Karpas-422 (cell line): Measurements from ENCODE around the gene TMC6. TPM values are rescaled to one million over a fixed set of nuclear protein-coding genes. Genes with fewer than 3 reads are reported as not detected.

Experiments
- DNase-seq: peaks from one replicate; pipeline ENCODE4 v3.0.0-alpha.2; 2015
- H2AFZ ChIP-seq: fragments of 200-600 bp; sonication (generic); 2 replicates; pipeline ENCODE4 v1.6.1; 2014; ENCODE audit warnings: antibody characterized with exemption, low read length, mixed read lengths
- H3K27ac ChIP-seq: fragments of 200-600 bp; sonication (generic); 2 replicates; pipeline ENCODE4 v1.5.1; 2014; ENCODE audit warnings: mild to moderate bottlenecking, low read length, moderate library complexity
- H3K27me3 ChIP-seq: fragments of 200-600 bp; sonication (generic); 2 replicates; pipeline ENCODE4 v1.6.1; 2014; ENCODE audit warnings: low read length, mixed read lengths
- H3K36me3 ChIP-seq: fragments of 200-600 bp; sonication (generic); 2 replicates; pipeline ENCODE4 v1.6.1; 2014; ENCODE audit warnings: low read length, mixed read lengths; ENCODE audit not compliant: insufficient read depth
- H3K4me1 ChIP-seq: fragments of 200-600 bp; sonication (generic); 2 replicates; pipeline ENCODE4 v1.6.1; 2014; ENCODE audit warnings: mild to moderate bottlenecking, low read length, mixed read lengths
- H3K4me2 ChIP-seq: fragments of 200-600 bp; sonication (generic); 2 replicates; pipeline ENCODE4 v1.6.1; 2014; ENCODE audit warnings: low read length, low read depth, mild to moderate bottlenecking; ENCODE audit not compliant: poor library complexity, severe bottlenecking
- H3K4me3 ChIP-seq: fragments of 200-600 bp; sonication (generic); 2 replicates; pipeline ENCODE4 v1.5.1; 2014; ENCODE audit warnings: mild to moderate bottlenecking, antibody characterized with exemption, low read length, mixed read lengths
- H3K79me2 ChIP-seq: fragments of 200-600 bp; sonication (generic); 2 replicates; pipeline ENCODE4 v1.6.1; 2014; ENCODE audit warnings: mild to moderate bottlenecking, low read length, mixed read lengths
- H3K9ac ChIP-seq: fragments of 200-600 bp; sonication (generic); 2 replicates; pipeline ENCODE4 v1.6.0; 2014; ENCODE audit warnings: low read length
- H3K9me2 ChIP-seq: fragments of 200-600 bp; sonication (generic), shearing (Covaris generic); replicated peaks from 2 replicates; pipeline ENCODE4 v1.6.0; 2014; ENCODE audit warnings: mild to moderate bottlenecking, low read length, moderate library complexity; ENCODE audit not compliant: insufficient read depth
- H3K9me3 ChIP-seq: fragments of 300-700, 200-600 bp; sonication (generic); 2 replicates; pipeline ENCODE4 v1.6.1; 2014; ENCODE audit warnings: low read length, mixed read lengths
- H4K20me1 ChIP-seq: fragments of 200-600 bp; sonication (generic); 2 replicates; pipeline ENCODE4 v1.6.1; 2014; ENCODE audit warnings: mild to moderate bottlenecking, antibody characterized with exemption, low read length, low read depth; ENCODE audit not compliant: insufficient read depth
- total RNA-seq: library from RNA; depleted of rRNA; stranded (reverse); fragments of >200 nt; shearing (Covaris generic); gene quantifications from 2 replicates; pipeline ENCODE4 v1.2.3, GENCODE V29; 2014; ENCODE audit warnings: low replicate concordance

TMC6 gene
- total RNA-seq, 1 experiment from 2014 or later: 70.7 TPM

GRCh38 chr17:78127239-78127887, 1.2 kb downstream of the TMC6 start:
- Histone ChIP-seq H2AFZ (no peak overlapping the region), H3K79me2 (peaks cover 56% of the 10 kb centered on the region), H3K4me2 (peak overlapping the region; percentile 98)

DNA sequence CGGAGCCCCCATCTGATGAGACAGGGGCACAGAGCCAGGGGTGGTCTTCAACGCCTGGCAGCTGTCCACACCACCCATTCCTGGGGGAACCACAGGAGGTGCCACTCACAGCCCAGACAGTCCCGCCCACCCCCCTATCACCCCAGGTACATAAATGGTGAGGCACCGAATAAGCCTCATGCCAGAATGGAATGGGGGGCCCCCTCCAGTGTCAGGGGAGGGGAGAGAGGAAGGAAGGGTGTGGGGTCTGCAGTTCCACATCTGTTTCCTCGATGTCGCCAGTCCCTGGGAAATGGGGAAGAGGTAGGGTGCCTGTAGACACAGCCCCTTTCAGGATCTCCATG, 1.7 kb downstream of the TMC6 start:
- Histone ChIP-seq H4K20me1 (peaks cover 6% of the 10 kb centered on the region; the same call in 1 of the 2 replicates), H3K4me3 (peak overlapping the region; percentile 88), H3K9me2 (no peaks in the 10 kb centered on the region), H3K9me3 (no peaks in the 10 kb centered on the region), H3K4me2 (peak overlapping the region; percentile 98), H3K9ac (peak overlapping the region; percentile 96), H3K27ac (peak overlapping the region; percentile 92), H3K4me1 (peaks cover 72% of the 10 kb centered on the region), H2AFZ (no peak overlapping the region), H3K79me2 (peaks cover 55% of the 10 kb centered on the region), H3K36me3 (peaks cover 15% of the 10 kb centered on the region), H3K27me3 (no peaks in the 10 kb centered on the region)
- peak; percentile 68 for DNase-seq

More at GRCh38 chr17:78127239-78127887, 1.2 kb downstream of the TMC6 start:
- peak; percentile 93 for DNase-seq
- Histone ChIP-seq H3K9me2 (no peaks in the 10 kb centered on the region), H3K9ac (peak overlapping the region; percentile 96), H3K36me3 (peaks cover 13% of the 10 kb centered on the region), H4K20me1 (peaks cover 6% of the 10 kb centered on the region; the same call in 1 of the 2 replicates), H3K27me3 (no peaks in the 10 kb centered on the region), H3K27ac (peak overlapping the region; percentile 92), H3K4me1 (peaks cover 76% of the 10 kb centered on the region), H3K9me3 (no peaks in the 10 kb centered on the region), H3K4me3 (peak overlapping the region; percentile 88)

GRCh38 chr17:78125976-78126894, 2.3 kb downstream of the TMC6 start:
- peaks cover 72% of the 10 kb centered on the region for H3K4me1 ChIP-seq
- peak overlapping the region; percentile 96 for H3K9ac ChIP-seq
- peaks cover 49% of the 10 kb centered on the region for H3K79me2 ChIP-seq
- H3K9me2 ChIP-seq: no peaks in the 10 kb centered on the region
- peak overlapping the region; percentile 92 for H3K27ac ChIP-seq
- H4K20me1 ChIP-seq: peaks cover 6% of the 10 kb centered on the region; the same call in 1 of the 2 replicates
- no peaks in the 10 kb centered on the region for H3K27me3 ChIP-seq
- peak overlapping the region; percentile 88 for H3K4me3 ChIP-seq
- H2AFZ ChIP-seq: no peak overlapping the region
- H3K36me3 ChIP-seq: peaks cover 15% of the 10 kb centered on the region
- DNase-seq: peak; percentile 79
- peak overlapping the region; percentile 98 for H3K4me2 ChIP-seq
- H3K9me3 ChIP-seq: no peaks in the 10 kb centered on the region

GRCh38 chr17:78125138-78125913, 3.2 kb downstream of the TMC6 start:
- Histone ChIP-seq H3K4me3 (peak overlapping the region; percentile 88), H3K27ac (peak overlapping the region; percentile 92), H3K9me2 (no peaks in the 10 kb centered on the region), H3K9ac (peak overlapping the region; percentile 96), H4K20me1 (peaks cover 6% of the 10 kb centered on the region; the same call in 1 of the 2 replicates), H3K27me3 (no peaks in the 10 kb centered on the region), H3K4me1 (peaks cover 64% of the 10 kb centered on the region), H3K36me3 (peaks cover 15% of the 10 kb centered on the region), H3K79me2 (peaks cover 43% of the 10 kb centered on the region), H3K4me2 (peak overlapping the region; percentile 98), H2AFZ (no peak overlapping the region), H3K9me3 (no peaks in the 10 kb centered on the region)
- peak; percentile 87 for DNase-seq

DNA sequence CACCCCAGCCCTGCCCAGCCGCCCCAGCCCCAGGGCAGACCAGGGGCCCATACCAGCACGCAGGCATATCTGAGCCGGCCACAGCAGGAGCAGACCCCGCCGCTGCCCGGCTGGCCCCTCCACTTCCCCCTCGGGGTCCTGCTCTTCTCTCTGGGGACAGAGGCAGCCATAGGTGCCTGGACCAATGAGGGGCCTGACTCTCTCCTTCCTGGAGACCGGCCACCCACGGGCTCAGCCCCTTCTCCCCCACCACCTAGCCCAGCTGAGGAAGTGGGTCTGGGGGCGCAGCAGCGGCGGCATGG, 3.8 kb downstream of the TMC6 start:
- peak overlapping the region; percentile 96 for H3K9ac ChIP-seq
- peak overlapping the region; percentile 92 for H3K27ac ChIP-seq
- H3K4me1 ChIP-seq: peaks cover 58% of the 10 kb centered on the region
- DNase-seq: no peak
- H3K9me3 ChIP-seq: no peaks in the 10 kb centered on the region
- H3K4me3 ChIP-seq: peak overlapping the region; percentile 88
- peaks cover 43% of the 10 kb centered on the region for H3K79me2 ChIP-seq
- no peaks in the 10 kb centered on the region for H3K27me3 ChIP-seq
- peaks cover 15% of the 10 kb centered on the region for H3K36me3 ChIP-seq
- H4K20me1 ChIP-seq: peaks cover 6% of the 10 kb centered on the region; the same call in 1 of the 2 replicates
- H2AFZ ChIP-seq: no peak overlapping the region
- H3K9me2 ChIP-seq: no peaks in the 10 kb centered on the region
- H3K4me2 ChIP-seq: peak overlapping the region; percentile 98

DNA sequence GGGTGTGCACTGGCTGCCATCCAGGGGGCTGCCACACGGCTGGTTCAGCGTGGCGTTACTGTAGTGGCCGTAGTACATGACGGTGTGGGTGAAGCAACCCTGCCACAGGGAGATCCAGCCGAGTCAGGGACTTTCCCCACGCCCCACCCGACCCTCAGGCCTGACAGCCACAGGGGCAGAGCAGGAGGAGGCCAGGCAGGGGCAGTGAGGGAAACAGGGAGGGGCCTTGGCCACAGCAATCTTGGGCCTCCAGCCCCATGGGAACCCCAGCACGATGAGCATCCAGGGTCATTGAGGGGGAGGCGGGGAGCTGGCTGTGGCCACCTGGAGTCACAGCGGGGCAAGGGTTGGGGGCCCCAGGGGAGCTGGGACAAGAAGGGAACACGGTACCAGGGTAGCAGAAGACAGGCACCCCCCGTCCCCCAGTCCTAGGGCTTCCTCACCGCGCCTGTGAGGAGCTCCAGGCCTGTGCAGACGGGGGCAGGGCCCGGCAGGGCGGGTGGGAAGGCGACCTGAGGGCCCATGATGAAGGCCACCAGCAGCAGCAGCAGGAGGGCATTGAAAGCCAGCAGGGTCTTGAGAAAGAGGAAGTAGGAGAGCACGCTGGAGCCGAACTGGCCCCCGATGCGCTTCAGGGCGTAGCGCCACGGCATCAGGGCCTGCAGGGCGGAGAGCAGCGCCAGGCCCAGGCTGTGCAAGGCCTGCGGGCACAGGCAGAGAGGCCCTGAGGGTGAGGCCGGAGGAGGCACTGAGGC, 4.3 kb downstream of the TMC6 start:
- Histone ChIP-seq H3K36me3 (peaks cover 15% of the 10 kb centered on the region), H3K27me3 (no peaks in the 10 kb centered on the region), H3K27ac (peak overlapping the region; percentile 92), H3K4me1 (peaks cover 53% of the 10 kb centered on the region), H2AFZ (no peak overlapping the region), H3K4me3 (peak overlapping the region; percentile 88), H3K9me2 (no peaks in the 10 kb centered on the region), H3K4me2 (peak overlapping the region; percentile 98), H4K20me1 (peaks cover 6% of the 10 kb centered on the region; the same call in 1 of the 2 replicates), H3K9ac (peak overlapping the region; percentile 96), H3K79me2 (peaks cover 43% of the 10 kb centered on the region), H3K9me3 (no peaks in the 10 kb centered on the region)
- peak; percentile 97 for DNase-seq

DNA sequence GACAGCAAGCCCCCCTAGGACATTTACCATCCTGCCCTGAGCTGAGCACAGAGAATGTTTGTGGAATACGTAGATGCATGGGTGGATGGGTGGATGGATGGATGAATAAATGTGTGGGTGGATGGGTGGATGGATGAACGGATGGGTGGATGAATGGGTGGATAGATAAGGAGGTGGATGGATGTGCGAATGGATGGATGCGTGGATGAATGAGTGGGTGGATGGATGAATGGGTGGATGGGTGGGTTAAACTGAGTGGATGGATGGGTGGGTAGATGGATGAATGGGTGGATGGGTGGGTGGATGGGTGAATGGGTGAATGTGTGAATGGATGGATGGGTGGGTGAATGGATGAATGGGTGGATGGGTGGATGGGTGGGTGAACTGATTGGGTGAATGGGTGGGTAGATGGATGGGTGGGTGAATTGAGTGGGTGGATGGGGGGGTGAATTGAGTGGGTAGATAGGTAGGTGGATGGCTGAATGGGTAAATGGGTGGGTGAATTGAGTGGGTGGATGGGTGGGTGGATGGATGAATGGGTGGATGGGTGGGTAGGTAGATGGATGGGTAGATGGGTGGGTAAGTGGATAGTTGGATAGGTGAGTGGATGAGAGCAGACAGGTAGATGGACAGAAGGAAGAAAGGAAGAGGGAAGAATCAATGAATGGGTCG, 5.2 kb downstream of the TMC6 start:
- Histone ChIP-seq H3K4me2 (peak overlapping the region; percentile 98), H4K20me1 (peaks cover 6% of the 10 kb centered on the region; the same call in 1 of the 2 replicates), H2AFZ (no peak overlapping the region), H3K4me1 (peaks cover 47% of the 10 kb centered on the region), H3K27ac (peak overlapping the region; percentile 92), H3K4me3 (no peak overlapping the region), H3K9me3 (no peaks in the 10 kb centered on the region), H3K9ac (peak overlapping the region; percentile 96; the same call in 1 of the 2 replicates), H3K36me3 (peaks cover 15% of the 10 kb centered on the region), H3K27me3 (no peaks in the 10 kb centered on the region), H3K9me2 (no peaks in the 10 kb centered on the region), H3K79me2 (peaks cover 43% of the 10 kb centered on the region)
- DNase-seq: no peak
